ENCODE data around the gene PARVG.
A peak's percentile ranks its signal among the peaks of the same experiment; 100 is the strongest.

The PARVG gene

DNA sequence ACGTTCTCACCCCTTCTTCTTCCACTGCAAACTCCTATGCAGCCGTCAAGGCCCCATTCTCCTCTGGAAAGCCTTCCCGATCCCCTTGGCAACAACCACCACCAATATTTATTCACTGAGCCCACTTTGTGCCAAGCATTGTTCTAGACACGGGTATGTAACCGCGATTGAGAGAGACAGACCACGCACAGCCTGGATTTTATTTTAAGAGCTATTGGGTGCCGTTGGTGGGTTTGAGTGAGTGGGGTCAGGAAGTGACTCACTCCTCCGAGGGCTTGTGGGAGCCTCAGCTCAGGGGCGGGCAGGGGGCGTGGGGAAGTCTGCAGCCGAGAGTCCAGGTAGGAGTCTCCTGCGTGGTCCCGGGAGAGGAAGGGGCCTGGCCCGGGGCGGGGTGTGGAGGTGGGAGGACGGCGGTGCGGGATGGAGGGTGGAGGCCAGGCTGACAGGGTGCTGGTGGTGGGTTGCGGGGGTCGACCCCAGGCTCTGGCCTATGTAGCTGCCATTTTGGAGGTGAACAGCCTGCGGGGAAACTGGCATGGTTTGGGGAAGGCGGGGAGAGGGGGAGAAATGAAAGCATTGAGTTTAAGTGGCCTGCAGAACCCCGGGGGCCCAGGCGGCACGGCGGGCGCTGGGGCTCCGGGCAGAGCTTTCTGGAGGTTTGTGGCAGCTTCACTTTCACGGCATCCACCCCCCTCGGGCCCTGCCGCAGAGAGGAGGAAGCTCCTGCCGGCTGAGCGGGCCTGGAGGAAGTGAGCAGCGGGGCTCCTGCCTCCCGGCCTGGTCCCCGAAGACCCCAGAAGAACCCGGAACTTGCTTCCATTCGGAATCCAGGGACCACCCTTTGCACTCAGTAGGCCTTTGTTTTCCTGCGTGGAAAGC, 547 bp downstream of the PARVG start:
- peak; percentile 23 for DNase-seq (ENCODE audit: low spot score)

DNA sequence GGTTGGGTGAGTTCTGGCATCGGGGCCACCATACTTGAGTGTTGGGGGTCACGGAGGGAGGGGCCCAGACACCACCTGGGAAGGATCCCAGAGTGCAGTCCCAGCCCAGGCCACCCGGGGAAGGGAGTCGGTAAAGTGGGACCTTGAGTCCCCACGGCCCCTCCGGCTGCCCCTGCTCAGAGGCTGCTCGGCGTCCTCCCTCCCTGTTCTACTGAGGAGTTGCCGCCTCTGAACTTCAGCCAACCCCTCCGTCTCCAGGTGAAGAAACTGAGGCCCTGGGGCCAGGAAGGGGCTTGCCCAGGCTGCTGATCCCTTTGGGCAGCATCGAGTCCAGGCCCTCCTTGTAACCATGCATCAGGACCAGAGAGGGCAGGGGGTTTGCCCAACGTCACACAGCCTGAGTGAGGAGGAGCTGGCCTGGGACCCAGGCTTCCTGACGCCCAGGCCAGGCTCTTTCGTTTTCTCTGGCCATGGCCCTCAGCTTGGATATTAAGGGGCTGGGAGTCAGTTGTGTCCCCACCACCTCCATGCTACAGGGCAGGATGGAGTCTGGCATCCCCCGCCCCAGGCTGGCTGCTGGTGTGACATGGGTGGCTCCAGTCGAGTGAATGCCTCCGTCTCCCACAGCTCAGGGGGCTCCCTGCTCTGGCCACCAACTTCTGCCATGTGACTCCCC, 1.3 kb downstream of the PARVG start:
- no peak for DNase-seq (ENCODE audit: low spot score)

DNA sequence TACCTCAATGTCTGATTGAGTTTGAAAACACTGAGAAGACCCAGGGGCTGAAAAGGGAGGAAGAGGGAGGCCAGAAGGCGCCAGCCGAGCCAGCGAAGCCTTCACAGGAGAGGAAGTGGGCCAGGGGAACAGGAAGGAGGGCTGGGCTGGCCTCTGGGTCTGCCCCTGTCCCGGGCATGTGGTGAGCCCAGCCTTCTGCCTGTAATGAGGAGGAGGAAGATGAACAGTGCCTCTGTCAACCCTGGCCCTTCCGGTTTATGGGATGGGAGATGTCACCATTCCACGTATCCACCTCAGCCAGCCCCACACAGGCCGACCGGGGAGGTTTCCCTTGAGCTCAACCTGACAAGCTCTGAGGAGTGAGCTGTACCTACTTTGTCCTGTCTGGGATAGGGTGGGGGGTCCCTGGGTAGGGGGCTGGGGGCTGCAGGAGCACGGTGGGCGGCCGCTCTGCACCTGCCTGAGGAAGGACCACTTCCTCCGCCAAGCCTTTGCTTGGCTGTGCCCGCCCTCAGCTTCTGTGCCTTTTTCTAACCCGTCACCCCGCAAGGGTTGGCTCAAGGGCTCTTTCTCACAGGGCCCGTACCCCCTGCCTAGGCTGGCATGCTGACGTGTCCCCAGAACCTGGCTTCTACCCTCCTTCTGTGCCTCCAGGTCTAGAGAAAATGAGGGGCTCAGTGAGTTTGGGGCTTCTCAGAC, 2.0 kb downstream of the PARVG start:
- no peak for DNase-seq (ENCODE audit: low spot score)

DNA sequence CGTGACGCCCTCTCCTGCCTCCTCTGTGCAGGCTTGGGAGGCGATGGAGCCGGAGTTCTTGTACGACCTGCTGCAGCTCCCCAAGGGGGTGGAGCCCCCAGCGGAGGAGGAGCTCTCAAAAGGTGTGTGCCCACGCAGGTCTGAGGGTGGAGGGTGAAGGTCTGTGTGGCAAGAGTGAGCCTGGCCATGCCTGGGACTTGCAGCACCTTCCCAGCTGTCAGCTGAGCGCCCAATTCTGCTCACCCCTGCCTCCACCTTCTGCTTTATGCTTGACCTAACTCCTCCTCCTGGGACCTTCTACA, 2.5 kb downstream of the PARVG start:
- no peak for DNase-seq (ENCODE audit: low spot score)

DNA sequence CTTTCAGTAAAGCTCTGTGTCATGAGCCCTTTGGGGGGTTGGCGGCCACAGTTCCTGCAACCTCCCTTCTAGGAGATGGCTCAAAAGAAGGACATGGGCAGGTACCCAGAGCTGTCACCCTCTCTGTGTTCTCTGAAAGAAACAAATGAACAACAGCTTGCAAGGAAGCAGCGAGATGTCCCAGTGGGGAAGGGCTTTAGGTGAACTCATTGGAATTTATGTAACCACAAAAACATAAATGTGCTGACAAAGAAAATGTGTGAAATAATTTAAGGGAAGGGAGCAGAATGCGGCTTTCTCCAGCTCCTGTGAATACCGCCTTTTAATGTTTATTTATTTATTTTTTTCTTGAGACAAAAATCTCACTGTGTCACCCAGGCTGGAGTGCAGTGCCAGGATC, 3.3 kb downstream of the PARVG start:
- DNase-seq (ENCODE audit: low spot score) = no peak

DNA sequence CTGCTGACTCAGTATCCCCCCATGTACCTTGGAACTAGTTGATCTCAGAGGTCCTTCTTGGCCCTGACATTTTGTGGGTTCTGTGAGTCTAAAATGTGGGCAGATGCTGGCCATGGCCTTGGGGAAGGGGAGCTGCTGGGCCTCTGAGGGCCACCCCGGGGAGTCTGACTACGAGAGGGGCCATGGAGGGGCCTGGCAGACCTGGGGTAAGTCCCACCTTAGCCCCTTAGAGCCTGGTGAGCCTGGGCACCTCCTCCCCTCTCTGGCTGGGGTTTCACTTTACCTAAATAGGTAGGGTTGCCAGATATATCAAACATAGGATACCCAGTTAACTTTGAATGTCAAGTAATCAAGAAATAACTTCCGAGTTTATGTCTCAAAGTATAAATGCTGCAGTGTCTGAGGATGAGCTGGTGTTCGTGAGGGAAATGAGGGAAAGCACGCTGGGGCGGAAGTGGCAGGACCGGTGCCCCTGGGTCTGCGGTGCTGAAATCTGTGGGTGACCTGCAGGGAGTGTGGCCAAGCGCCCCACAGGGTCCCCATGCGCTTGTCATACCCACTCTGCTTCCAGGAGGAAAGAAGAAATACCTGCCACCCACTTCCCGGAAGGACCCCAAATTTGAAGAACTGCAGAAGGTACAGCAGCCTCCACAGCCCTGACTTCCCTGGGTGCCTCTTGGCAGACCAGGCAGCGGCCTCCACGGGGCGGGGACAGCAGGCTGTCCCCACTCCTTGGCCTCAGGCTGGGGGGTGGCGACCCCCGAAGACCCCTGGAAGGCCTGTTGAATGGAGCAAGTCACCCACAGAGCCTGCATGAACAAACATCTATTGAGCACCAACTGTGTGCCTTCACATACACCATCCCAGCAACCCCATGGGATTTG, 4.8 kb downstream of the PARVG start:
- no peak for DNase-seq (ENCODE audit: low spot score)

DNA sequence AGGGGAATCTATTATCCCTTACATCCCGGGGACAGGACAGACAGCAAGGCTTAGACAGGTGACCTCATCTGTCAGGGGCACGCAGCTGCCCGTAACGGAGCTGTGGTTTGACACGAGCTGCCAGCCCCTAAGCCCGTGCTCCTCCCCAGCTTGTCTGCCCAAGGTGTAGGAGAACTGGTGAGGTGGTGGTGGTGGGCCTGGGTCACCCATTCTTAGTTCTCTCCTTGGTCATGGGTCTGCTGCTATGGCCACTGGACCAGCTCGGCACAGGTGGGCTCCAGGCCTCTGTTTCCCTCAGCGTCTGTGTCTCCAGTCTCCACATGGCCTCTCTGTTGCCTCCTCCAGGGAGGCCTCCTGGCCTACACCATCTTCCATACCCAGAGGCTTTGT, 5.4 kb downstream of the PARVG start:
- DNase-seq (ENCODE audit: low spot score) = no peak

DNA sequence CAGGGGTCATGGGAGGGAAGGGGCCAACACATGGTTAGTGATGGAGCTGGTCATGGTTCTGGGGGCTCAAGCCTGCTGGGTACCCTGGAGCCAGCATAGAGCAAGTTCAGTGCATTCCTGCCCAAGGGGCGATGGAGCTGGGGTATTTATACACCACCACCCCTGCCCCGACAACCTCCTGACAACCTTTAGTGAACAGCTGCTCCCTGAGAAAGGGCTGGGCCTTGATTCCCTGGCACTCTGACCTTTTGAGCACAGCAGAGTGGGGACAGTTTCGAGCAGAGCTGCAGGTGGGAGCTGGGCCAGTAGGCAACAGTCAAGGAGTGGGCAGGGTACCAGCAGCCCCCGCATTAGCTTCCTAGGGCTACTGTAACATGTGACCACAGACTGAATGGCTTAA, 6.0 kb downstream of the PARVG start:
- no peak for DNase-seq (ENCODE audit: low spot score)

DNA sequence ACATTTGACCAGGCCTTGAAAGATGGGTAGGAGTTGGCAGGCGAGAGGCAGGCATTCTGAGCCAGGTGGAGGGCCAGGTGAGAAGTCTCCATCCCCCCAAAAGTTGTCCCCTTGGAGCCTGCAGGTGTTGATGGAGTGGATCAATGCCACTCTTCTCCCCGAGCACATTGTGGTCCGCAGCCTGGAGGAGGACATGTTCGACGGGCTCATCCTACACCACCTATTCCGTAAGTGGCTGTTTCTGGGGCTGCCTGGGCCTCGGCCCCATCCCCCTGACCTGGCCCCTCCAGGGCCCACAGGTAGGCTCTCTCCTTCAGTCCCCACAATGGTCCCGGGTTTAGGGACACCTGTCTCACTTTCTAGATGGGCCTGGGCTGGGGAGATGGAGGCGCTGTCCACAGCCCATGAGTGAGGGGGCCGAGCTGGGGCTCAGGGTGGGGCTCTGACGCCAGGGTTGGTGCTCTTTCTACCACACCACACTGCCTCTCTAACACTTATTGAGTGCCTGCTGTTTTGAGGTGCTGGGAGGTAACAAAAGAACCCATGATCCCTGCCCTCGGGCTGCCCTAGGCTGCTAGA, 7.0 kb downstream of the PARVG start:
- no peak for DNase-seq (ENCODE audit: low spot score)

DNA sequence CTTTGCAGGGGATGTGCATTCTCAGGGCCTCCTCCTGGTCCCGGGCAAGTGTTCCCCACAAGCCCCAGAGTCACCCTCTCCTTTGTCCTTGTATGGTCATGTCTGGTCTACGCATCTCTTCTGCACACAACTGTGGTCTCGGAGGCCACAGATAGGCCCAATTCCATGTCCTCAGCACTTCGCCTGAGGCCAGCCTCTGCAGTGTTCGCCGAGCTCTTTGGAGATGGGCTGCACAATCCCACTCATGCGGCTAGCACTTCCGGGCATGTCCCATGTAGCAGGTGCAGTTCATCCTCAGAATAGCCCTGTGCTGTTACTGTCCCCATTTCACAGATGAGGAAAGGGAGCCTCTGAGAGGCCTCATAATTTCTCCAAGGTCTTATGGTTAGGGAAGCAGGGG, 7.6 kb downstream of the PARVG start:
- no peak for DNase-seq (ENCODE audit: low spot score)

DNA sequence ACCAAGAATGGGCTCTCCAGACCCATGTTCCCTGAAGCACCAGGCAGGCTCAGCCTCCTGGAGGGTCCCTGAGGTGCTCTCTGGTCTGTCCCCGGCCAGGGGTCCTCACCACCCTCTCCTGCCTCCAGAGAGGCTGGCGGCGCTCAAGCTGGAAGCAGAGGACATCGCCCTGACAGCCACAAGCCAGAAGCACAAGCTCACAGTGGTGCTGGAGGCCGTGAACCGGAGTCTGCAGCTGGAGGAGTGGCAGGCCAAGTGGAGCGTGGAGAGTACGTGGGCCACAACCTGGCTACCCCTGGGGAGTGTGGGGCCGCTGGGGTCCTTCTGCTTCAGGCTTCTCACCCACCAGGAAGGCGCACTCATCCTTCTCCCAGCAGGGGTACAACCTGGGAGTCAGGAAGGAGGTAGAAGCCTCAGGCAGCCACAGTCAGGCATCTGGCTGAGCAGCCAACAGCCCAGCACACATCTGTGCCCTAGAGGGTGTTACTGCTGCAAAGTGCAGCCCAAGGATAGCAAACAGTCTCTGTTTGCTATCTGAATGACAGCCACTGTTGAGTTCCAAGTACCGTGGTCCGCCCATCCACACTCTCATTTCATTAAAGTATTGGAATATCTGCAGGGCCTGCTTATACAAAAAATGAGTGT, 8.4 kb downstream of the PARVG start:
- no peak for DNase-seq (ENCODE audit: low spot score)

DNA sequence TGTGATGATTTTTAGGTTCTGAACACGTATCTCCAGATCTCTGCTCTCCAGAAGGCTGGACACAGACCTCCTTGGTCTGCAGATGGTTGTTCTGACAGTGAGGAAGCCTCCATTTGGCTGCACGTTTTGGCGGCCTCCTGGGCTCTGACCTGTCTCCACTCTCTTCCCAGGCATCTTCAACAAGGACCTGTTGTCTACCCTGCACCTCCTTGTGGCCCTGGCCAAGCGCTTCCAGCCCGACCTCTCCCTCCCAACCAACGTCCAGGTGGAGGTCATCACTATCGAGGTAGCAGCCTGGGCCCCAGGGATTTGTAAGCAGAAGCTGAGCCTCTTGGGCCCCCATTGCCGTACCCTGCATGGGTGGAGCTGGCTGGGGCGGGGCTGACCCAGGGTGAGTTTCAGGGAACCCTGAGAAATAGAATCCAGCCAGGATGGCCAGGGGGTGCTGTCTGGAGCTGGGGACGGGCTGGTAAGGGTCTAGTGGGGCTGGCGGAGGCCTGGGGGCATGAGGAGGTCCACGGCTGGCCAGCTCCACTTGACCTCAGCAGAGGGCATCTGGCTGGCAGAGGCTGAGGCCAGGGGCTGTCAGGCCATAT, 9.8 kb downstream of the PARVG start:
- no peak for DNase-seq (ENCODE audit: low spot score)

DNA sequence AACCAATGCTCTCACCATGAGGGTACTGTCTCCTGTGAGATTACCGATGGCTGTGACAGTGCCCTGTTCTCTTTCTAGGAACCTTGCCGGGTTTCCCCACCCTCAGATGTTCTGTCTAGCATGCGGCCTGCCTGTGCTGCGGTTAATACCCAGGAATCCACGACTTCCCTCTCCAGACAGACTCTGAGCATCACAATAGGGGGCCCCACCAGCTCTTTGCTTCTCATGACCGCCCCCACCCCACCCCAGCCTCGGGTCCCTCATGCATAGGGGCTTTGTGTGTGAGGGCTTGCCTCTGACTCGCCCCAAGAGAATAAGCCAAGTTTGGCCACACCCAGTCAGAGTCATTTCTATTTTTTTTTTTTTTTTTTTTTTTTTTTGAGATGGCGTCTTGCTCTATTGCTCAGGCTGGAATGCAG, 10.3 kb downstream of the PARVG start:
- DNase-seq (ENCODE audit: low spot score) = no peak

DNA sequence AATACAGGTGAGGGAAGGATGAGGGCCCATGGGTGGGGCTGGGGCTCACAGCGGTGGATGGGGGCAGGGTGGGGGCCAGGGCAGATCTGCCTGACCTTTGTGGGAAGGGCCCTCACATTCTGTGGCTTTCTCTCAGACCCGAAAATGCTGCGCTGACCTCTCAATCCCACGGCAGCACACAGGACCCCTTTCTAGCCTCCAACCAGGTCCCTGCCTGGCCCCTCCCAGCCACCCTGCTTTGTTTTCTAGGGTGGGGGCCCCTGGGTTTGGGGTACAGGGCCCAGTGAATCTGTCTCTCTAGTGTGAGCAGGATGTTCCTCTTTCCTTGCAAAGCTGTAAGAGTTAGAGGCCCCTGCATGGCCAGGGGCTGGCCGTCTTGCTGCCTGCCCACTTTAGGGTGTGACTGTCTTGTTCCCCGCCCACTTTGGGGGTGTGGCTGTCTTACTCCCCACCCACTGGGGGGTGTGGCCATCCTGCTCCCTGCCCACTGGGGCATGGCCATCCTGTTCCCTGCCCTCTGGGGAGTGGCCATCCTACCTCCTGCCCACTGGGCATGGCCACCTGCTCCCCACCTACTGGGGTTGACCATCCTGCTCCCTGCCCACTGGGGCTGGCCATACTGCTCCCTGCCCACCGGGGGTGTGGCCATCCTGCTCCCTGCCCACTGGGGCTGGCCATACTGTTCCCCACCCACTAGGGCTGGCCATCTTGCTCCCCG, 11.5 kb downstream of the PARVG start:
- peak; percentile 42 for DNase-seq (ENCODE audit: low spot score)

DNA sequence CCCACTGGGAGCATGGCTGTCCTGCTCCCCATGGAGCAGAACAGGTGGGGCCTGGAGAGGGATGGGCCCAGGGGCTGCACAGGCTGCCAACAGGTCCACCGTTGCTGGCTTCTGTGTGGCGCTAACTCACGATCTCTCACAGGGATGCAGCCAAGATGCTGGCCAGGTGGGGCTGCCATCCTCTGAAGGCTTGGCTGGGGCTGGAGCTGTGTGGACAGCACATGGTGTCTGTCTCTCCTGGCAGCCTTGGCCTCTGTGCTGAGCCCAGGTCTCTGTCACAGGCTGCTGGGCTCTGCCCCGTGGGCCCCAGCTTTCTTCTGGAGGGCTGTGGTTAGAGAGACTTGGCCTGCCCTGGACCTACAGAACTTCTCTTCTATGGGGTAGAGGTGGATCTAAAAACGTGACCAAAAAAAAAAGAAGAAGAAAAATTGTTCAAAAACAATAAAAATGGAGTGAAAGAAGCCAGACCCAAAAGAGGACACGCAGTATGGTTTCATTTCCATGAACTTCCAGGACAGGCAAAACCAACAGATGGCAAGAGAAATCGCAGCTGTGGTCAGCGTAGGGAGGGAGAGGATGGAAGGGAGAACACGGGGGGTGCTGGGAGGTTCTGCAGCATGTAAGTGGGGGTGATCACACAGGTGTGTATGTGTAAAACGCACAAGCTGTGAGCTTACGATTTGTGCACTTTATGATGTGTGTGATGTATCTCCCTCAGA, 12.2 kb downstream of the PARVG start:
- DNase-seq (ENCODE audit: low spot score) = no peak

DNA sequence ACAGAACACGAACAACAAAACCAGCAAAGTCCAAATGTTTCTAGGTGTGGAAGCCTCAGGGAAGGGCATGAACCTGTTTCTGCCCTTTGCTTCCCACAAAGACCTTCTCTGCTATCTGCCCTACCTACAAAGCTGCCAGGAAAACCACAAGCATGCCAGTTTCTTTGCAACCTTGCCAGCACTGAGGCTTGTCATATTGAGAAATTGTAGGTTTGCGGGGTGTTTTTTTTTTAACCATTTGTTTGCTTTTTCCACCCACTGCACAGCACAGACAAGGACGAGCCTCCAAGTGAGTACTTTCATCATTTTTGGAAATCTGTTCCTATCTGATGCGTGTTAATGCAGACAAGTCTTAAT, 12.8 kb downstream of the PARVG start:
- DNase-seq (ENCODE audit: low spot score) = no peak

DNA sequence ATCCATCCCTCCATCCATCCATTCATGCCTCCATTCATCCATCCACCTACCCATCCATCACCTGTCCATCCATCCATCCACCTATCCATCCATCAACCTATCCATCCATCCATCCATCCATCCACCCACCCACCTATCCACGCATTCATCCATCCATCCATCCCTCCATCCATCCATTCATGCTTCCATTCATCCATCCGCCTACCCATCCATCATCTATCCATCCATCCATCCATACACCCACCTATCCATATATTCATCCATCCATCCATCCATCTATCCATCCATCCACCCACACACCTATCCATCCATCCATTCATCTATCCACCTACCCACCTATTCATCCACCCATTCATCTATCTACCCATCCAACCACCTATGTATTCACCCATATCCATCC, 13.8 kb downstream of the PARVG start:
- DNase-seq (ENCODE audit: low spot score) = no peak

DNA sequence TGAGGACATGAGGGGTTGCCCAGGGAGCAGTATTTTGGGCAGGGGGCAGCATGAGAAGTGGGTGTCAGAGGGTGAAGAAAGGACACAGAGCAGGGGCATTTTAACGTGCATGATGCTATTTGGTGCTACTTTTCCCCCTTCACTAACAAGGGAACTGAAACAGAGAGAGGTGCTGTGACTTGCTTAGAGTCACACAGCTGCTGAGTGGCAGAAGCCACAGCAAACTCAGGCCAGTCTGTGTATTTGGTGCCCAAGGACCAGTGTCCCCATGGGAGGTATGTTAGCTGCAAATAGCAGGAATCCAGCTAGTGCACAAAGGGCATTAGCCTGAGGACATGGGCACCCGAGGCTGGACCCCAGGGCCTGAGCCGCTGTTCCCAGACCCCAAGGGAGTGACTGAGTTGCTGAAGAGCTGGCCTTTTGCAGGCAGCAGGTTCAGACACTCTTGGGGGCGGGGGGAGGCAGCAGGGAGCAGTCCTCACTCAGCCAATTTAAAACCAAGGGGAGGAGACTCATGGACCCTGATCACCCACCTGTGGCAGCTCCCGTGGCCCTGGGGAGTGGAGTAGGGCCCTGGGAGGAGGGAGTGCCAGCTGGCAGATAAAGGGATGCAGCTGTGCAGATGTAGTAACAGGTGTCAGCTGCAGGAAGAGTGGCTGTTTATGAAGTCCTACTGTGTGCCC, 14.6 kb downstream of the PARVG start:
- DNase-seq (ENCODE audit: low spot score) = no peak

DNA sequence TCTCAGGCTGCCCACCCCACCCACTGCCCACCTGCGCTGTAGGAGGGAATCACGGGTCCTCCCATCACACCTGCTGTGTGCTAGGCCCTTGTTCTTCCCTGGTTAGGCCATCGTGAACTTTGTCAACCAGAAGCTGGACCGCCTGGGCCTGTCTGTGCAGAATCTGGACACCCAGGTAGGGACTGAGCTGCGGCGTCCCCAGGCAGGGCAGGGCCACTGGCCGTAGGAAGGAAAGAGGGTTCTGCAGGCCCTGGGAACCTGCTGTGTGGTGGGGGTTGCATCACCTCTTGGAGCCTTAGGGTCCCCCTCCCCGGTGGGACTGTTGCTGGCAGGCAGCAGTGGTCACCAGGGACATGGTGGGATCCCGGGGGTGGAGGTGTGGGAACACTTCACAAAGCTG, 15.5 kb downstream of the PARVG start:
- no peak for DNase-seq (ENCODE audit: low spot score)

Measured in COLO829 (cell line).